MM.1S (cell line): Measurements from ENCODE around the gene GPR3.

ENCODE experiments used
- DNase-seq: peaks from one replicate; pipeline ENCODE4 v3.0.0-alpha.2; 2015
- H2AFZ ChIP-seq: fragments of 300-600 bp; sonication (generic); 2 replicates; pipeline ENCODE4 v1.6.0; 2016; ENCODE audit warnings: antibody characterized with exemption, low read length
- H3F3A ChIP-seq: fragments of 300-600 bp; sonication (generic); 2 replicates; pipeline ENCODE4 v1.6.1; 2016; ENCODE audit warnings: mild to moderate bottlenecking, antibody characterized with exemption, low read length, moderate library complexity, mixed read lengths; ENCODE audit not compliant: insufficient read depth
- H3K27ac ChIP-seq: fragments of 300-600 bp; sonication (generic); 2 replicates; pipeline ENCODE4 v1.5.1; 2016; ENCODE audit warnings: mild to moderate bottlenecking, low read length
- H3K27me3 ChIP-seq: fragments of 300-600 bp; sonication (generic); replicated peaks from 2 replicates; pipeline ENCODE4 v1.6.0; 2016; ENCODE audit warnings: low read length; ENCODE audit not compliant: insufficient read depth
- H3K36me3 ChIP-seq: fragments of 300-600 bp; sonication (generic); replicated peaks from 2 replicates; pipeline ENCODE4 v1.6.1; 2016; ENCODE audit warnings: mild to moderate bottlenecking, low read length, mixed read lengths; ENCODE audit not compliant: insufficient read depth
- H3K4me1 ChIP-seq: fragments of 300-600 bp; sonication (generic); 2 replicates; pipeline ENCODE4 v1.6.1; 2016; ENCODE audit warnings: low read length, mixed read lengths
- H3K4me2 ChIP-seq: fragments of 300-600 bp; sonication (generic); 2 replicates; pipeline ENCODE4 v1.6.0; 2016; ENCODE audit warnings: low read depth, low read length
- H3K4me3 ChIP-seq: fragments of 300-600 bp; sonication (generic); 2 replicates; pipeline ENCODE4 v1.5.1; 2016; ENCODE audit warnings: low read length, mixed read lengths
- H3K79me2 ChIP-seq: fragments of 300-600 bp; sonication (generic); 2 replicates; pipeline ENCODE4 v1.6.1; 2016; ENCODE audit warnings: mixed run types, low read length, mixed read lengths
- H3K9ac ChIP-seq: fragments of 300-600 bp; sonication (generic); 2 replicates; pipeline ENCODE4 v1.6.1; 2016; ENCODE audit warnings: low read length, mixed read lengths
- H3K9me2 ChIP-seq: fragments of 300-600 bp; sonication (generic); replicated peaks from 2 replicates; pipeline ENCODE4 v1.6.1; 2016; ENCODE audit warnings: mild to moderate bottlenecking, low read length, mixed read lengths; ENCODE audit not compliant: insufficient read depth
- H3K9me3 ChIP-seq: fragments of 300-600 bp; sonication (generic); replicated peaks from 2 replicates; pipeline ENCODE4 v1.6.1; 2016; ENCODE audit warnings: mild to moderate bottlenecking, low read length, mixed read lengths; ENCODE audit not compliant: insufficient read depth
- H4K20me1 ChIP-seq: fragments of 300-600 bp; sonication (generic); 2 replicates; pipeline ENCODE4 v1.6.1; 2016; ENCODE audit warnings: mild to moderate bottlenecking, low read length, moderate library complexity, mixed read lengths; ENCODE audit not compliant: insufficient read depth
- CTCF ChIP-seq: fragments of 300-600 bp; sonication (generic); IDR thresholded peaks from 2 replicates; pipeline ENCODE4 v1.5.1; 2016; ENCODE audit warnings: antibody characterized with exemption, low read length, mixed read lengths
- EZH2 ChIP-seq: fragments of 300-600 bp; sonication (generic); optimal IDR thresholded peaks from 2 replicates; pipeline ENCODE3; 2017; ENCODE audit warnings: low read depth, mild to moderate bottlenecking, antibody characterized with exemption, low read length, mixed read lengths
- EZH2phosphoT487 ChIP-seq: fragments of 300-600 bp; sonication (generic); IDR thresholded peaks from 2 replicates; pipeline ENCODE4 v1.6.1; 2018; ENCODE audit warnings: antibody characterized with exemption, low read length

Gene GPR3

DNA sequence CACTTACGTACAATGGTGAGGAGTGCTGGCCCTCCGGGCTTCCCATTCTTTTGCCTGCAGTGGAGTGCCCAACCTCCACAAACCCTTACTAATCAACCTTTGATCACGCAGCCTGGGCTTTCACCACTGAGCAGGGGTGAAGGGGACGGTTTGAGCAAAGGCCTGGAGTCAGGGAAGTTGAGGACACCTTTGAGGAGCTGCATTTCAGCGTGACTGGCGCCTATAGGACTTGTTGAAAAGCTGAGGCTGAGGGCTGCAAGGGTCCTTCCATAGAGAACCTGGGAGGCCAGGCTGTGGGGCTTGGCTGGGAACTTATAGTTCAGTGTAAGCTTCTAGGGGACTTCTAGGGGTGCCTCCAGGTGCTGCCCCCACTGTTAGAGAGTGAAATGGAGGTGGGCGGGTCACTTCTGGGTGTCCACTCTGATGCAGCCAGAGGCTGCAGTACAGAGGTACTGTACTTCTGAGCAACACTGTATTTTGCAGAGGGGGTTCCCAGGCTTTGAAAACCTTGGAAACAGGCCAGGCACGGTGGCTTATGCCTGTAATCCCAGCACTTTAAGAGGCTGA, 40.8 kb upstream of the GPR3 start:
- H3K4me1 ChIP-seq, result no peaks in the 10 kb centered on the region
- TF ChIP-seq EZH2 (no peak), EZH2phosphoT487 (no peak), CTCF (no peak)
- H3K27me3 ChIP-seq, result no peaks in the 10 kb centered on the region
- no peak overlapping the region for H3K4me3 ChIP-seq
- H3K4me2 ChIP-seq, result no peak overlapping the region
- H2AFZ ChIP-seq, result no peak overlapping the region
- no peak overlapping the region for H3K9ac ChIP-seq
- H3K36me3 ChIP-seq, result no peaks in the 10 kb centered on the region
- no peak for DNase-seq
- H4K20me1 ChIP-seq, result no peaks in the 10 kb centered on the region
- H3K79me2 ChIP-seq, result no peaks in the 10 kb centered on the region
- no peaks in the 10 kb centered on the region for H3K9me3 ChIP-seq
- H3K9me2 ChIP-seq, result no peaks in the 10 kb centered on the region
- H3K27ac ChIP-seq, result no peak overlapping the region
- H3F3A ChIP-seq, result no peaks in the 10 kb centered on the region

GRCh38 chr1:27353166-27353565, 39.3 kb upstream of the GPR3 start:
- Histone ChIP-seq H3K4me2 (no peak overlapping the region), H3K4me1 (no peaks in the 10 kb centered on the region), H3K9me3 (no peaks in the 10 kb centered on the region), H3K9ac (no peak overlapping the region), H3K79me2 (no peaks in the 10 kb centered on the region), H3F3A (no peaks in the 10 kb centered on the region), H2AFZ (no peak overlapping the region), H3K4me3 (no peak overlapping the region), H3K27ac (no peak overlapping the region), H3K27me3 (peaks cover 5% of the 10 kb centered on the region; the same call in 1 of the 2 replicates), H3K36me3 (no peaks in the 10 kb centered on the region), H4K20me1 (no peaks in the 10 kb centered on the region), H3K9me2 (no peaks in the 10 kb centered on the region)
- TF ChIP-seq CTCF, result no peak
- TF ChIP-seq EZH2phosphoT487, result no peak
- TF ChIP-seq EZH2, result no peak
- no peak for DNase-seq

GRCh38 chr1:27353629-27354028, 38.8 kb upstream of the GPR3 start:
- H3F3A ChIP-seq, result no peaks in the 10 kb centered on the region
- H3K9ac ChIP-seq, result no peak overlapping the region
- TF ChIP-seq CTCF (no peak), EZH2phosphoT487 (no peak), EZH2 (no peak)
- peaks cover 8% of the 10 kb centered on the region; the same call in 1 of the 2 replicates for H3K27me3 ChIP-seq
- no peaks in the 10 kb centered on the region for H3K36me3 ChIP-seq
- no peaks in the 10 kb centered on the region for H3K9me2 ChIP-seq
- no peak overlapping the region for H3K27ac ChIP-seq
- H4K20me1 ChIP-seq, result no peaks in the 10 kb centered on the region
- no peak overlapping the region for H3K4me3 ChIP-seq
- no peak overlapping the region for H3K4me2 ChIP-seq
- H3K9me3 ChIP-seq, result no peaks in the 10 kb centered on the region
- no peak overlapping the region for H2AFZ ChIP-seq
- no peaks in the 10 kb centered on the region for H3K4me1 ChIP-seq
- DNase-seq, result no peak
- no peaks in the 10 kb centered on the region for H3K79me2 ChIP-seq
